NCI-H146 treated with DMSO at 0.1 percent for 48 hours (cell line): Measurements from ENCODE around the gene C8A.

ENCODE experiments used
- DNase-seq: peaks from one replicate; lab custom pipeline; 2025; ENCODE audit not compliant: unreplicated experiment; lab: John Stamatoyannopoulos, UW

Gene C8A

DNA sequence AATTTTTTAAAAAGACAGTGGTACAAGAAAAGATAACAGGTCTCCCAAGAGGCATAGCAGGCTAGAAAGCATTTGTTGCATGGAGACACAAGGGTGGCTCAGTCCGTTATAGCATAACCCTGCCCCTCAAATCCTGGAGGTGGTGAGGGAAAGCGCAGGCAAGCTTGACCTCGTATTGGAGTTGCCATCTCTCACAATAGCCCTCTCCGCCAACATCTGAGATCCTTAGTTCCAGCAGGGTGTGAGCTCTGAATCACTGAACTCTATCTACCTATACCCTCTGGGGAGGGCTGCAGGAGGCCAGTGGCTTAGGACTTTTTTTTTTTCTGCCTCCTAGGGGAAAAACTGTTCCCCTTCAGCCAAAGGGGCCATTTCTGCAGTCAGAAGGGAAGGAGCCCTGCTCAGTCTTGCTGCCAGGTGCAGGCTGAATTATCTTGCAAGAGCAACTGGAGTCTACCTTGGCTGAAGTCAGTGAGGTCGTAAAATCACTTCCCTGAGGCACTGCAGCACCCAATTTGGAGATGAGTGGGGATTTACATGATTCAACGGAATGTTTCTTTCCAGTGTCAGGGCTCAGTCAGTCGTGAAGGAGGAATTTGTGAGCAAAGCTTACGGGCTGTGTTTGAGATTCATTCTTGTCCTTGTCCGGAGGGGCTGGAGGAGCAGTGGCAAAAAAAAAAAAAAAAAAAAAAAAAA lies 17.2 kb upstream of the C8A start:
- DNase-seq = no peak

DNA sequence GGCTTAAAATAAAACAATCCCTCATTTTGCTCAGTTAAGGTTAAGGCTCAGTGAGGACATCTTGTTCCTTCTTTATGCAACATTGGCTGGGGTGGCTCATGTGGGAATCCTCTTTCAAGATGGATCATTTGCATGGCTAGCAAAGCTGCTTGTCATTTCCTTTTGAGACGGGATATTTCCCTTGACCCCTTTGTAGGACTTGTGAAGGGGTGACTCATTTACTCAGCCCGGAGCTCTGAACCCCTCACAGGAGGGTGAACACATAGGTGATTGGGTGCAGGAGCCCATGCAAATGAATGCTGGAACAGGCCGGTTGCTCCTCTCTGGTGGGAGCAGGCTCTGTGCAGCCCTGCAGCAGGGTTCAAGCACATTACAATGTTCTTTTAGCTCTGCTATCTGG lies 15.8 kb upstream of the C8A start:
- DNase-seq = no peak

DNA sequence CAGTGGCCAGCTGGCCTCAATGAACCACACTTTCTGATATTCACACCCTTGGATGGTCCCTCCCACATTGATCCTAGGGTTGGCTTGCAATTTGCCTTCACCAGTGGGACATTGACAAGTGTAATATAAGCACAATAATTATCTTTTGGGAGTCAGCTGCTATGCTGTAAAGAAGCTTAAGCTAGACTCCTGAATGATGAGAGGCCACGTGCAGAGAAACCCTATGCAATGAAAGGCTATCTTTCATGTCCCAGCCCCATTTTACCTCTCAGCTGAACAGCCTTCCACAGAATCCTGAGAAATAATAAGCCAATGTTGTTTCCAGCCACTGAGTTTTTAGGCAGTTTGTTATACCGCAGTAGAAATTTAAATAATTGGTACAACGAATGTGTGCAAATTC lies 11.1 kb upstream of the C8A start:
- DNase-seq = no peak

DNA sequence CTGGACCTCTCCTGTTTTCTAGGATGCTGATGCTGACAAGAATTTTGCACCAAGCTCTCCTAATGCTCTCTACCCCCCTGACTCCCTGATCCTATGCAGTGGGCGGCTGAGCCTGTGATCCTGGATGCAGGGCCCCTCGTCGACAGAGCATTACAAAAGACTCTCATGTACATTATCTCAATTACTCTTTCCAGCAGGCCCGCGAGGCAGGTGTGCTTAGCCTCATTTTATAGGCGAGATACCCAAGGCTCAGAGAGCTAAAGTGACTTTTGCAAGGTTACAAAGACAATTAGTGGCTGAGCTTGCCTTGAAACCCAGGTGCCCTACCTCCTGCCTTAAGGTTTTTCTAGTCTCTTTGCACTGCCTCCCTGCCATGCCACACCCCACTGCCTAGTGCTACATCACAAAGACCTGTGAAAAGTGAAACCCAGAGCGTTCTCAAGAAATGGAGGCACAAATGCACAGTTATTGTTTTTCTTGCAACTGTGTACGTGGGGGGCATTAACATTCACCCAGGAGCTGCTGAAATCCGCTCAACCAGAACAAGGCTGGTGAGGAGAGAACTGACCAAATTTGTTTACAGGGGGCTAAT lies 10.0 kb upstream of the C8A start:
- no peak for DNase-seq

DNA sequence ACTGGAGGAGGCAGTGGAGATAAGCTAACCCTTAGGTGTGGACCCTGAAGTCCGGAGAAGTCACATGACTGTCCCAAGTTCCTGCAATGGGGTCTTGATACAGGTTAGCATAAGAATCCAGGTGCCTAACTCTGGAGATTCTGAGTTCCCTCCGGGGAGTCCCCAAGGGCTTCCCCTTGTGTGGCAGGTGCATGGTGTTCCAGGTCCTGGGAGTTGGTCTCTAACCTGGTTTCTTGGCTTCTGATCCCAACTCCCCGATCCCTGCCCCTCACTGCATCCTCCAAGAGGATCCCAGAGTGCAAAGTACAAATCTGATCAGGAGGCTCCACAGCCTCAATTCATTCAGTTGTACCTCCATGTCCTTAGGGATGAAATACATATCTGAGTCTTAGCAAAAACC lies 9.3 kb upstream of the C8A start:
- DNase-seq = no peak

DNA sequence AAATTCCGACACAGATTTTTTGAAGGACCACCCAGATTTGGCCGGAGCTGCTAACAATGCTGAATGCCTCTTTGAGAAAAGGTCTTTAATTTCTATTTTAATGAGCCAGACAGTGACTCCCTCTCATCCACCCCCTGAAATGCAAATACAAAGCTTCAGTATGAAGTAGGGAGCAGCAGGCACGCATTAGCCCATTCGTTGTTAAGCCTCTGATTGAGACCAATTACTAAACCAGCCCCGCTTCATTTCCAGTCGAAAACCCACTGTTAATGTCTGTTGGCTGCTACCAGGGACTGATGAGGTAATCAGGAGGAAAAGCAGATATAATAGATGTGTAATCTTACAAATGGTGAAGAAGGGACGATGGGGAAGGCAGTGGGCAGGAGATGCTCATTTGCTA lies 4.8 kb upstream of the C8A start:
- no peak for DNase-seq

DNA sequence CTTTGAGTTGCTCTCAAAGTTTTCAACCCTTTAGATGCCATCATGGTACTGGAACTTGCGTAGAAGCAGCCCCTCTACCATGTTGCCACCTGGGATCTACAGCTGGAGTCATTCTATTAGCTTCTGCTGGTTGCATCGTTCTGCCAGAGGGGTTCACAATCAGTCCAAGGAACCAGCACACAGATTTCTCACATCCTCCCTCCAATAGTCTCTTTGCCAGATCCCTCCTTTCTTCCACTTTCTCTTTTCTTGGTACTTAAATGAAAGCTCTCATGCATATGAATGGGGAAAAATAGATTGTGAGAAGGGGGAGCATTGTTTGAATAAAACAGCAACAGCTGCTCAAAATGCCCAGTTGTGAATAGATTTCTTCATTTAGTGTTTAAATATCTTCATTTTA lies 4.2 kb upstream of the C8A start:
- DNase-seq = no peak

DNA sequence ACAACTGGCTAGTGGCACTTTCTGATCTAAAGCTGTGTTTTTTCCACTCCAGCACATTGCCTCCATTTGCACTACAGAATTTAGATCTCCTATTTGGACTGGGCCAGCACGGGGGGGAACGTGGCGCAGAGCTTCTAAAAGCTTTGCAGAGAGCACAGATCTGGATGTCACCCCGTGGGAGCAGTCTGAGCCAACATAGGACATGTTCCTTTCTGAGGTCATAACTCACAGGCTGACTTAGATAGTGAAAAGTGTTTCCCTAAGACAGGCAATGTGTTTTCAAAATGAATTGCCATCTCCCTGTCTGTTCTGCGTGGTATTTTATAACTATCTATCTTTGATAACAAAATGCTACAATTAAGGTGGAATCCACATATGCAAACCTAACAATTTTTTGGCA lies 3.7 kb upstream of the C8A start:
- no peak for DNase-seq

DNA sequence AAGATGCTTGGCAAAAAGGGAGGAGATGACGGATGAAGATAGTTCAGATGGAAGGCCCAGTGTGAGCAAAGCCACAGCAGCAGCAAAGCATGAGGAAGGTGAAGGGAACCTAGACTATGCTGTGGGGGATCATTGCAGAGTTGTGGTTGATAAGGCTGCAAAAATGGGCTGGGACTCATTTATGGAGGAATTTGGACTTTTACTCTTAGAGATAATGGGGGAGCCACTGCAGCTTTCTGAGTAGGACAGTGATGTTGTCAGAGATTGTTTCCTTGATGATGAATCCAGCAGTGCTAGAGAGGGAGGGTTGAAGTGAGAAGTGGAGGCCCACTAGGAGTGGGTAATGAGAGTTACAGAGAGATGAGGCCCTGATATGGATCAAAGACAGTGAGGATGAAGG lies 2.1 kb upstream of the C8A start:
- DNase-seq = no peak

DNA sequence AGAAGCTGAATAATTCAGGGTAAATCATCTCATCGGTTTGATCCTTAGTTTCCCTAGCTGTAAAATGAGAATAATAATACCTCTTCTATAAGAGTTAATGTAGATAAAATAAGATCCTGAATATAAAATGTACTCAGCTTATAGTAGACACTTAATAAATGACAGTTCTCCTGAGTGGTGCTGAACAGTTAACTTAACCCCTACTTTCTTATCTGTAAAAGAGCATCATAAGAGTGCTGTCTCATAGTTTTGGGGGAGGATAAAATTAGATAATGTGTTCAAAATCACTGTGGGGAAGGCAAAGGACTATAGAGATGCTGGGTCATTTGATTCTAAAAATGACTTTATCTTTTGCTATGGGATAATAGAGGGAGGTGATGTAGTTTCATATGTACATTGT lies 593 bp downstream of the C8A start:
- DNase-seq = no peak

DNA sequence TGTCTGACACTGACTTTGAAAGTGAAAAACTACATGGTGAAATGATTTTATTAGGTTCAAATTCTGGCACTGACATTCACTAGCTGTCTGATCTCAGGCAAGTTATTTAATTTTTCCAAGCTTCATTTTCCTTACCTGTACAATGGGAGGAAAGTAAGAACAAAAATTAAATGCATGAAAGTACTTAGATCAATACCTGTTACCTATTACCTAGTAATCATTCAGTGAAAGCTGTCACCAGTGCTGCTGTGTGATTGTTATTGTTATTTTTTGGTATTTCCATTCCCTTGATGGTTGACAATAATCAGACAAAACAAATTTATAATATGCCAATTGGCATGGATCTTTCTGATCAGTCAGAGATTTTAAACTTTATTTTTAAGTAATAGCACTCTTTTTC lies 1.6 kb downstream of the C8A start:
- no peak for DNase-seq

DNA sequence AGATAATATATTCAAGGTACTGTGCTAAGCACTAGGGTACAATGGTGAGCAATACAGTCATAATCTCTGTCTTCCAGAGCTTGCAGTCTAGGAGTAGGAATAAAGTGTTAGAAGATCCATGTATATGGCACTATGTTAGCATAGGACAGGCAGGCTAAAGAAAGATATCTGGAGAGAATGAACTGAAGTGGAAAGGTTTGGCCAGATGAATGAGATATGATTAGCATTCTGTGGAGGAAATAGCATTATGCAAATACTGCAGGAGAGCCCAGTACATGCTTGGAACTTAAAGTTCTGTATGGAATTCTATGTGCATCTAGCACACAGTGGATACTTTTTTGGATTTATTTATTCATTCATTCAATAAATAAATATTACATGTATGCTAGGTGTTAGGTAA lies 4.7 kb downstream of the C8A start:
- no peak for DNase-seq

DNA sequence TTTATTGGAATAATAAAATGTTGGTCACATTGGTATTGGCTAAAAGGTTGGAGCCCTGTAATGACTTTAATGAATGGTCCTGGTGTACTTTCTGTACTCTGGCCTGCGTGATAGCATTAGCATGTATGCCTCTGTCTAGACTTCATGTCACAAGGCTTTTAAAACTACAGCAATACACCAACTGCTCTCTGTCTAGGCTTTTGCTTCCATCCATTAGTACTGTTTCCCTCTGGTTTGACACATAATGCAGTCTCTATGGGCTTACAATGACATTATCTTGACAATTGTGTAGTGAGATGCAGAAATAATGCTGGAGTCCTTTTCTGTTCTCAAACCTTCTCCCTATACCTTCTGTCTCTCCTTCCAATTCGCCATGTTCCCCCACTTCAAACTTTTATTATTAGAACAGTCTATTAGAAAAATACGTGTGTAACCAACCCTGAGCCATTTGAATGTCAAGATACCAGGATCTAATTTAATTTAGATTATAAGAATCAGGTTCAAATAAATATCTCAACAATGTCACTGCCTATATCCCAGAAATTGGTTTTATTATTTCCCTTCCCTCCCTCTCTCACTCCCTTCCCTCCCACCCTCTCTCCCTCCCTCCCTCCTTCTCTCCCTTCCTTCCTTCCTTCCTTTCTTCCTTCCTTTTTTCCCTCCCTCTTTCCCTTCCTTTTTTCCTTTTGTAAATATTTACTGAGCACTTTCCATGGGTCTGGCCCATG lies 8.8 kb downstream of the C8A start:
- DNase-seq = no peak

DNA sequence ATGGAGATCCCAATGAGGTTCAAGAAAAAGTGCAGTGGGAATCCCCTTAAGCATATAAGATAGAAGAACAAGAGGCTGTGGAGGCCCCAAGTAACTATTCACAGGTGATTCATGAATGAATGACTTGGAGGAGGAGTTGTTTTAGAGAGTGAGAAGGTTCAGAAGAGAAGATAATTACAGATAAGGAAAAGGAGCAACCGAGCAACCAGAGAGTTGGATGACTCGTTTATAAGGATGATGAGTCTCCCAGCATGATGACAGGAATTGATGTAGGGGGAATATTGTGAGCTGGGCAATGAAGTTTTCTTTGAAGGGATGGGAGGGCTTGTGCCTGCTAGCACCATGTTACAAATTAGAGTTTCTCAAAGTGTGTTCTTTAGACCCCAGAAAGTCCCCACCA lies 9.8 kb downstream of the C8A start:
- DNase-seq = no peak

DNA sequence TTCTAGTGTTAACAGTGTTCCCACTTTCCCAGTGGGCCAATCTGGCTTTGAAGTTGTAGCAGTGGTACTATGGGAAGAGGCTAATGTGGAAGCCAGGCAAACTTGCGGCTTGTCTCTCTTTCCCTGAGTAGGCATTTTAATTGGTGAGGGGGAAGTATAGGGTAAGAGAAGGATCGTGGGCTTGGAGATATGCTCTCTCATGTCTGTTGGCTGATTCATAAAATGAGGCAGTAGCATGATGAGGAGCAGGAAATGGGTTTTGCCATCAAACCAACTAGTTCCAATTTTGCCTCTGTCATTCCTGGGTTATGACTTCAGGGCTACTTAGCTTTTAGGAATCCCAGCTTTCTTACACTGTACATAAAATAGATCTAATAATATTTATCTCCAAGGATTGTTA lies 12.1 kb downstream of the C8A start:
- DNase-seq = no peak

DNA sequence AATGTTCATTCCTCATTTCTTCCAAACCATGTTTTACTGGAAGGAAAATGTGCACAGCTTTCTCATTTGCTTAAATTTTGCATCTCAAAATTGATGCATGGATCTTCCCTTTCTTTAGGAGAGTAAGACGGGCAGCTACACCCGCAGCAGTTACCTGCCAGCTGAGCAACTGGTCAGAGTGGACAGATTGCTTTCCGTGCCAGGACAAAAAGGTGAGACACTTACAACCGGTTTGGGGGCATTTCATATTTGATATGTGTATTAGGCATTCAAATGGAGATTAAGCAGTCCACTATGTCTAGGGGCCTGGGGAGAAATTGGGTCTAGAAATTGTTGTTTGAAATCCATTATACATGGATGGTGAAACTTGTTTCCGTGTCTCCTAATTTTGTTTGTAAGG lies 12.9 kb downstream of the C8A start:
- no peak for DNase-seq

DNA sequence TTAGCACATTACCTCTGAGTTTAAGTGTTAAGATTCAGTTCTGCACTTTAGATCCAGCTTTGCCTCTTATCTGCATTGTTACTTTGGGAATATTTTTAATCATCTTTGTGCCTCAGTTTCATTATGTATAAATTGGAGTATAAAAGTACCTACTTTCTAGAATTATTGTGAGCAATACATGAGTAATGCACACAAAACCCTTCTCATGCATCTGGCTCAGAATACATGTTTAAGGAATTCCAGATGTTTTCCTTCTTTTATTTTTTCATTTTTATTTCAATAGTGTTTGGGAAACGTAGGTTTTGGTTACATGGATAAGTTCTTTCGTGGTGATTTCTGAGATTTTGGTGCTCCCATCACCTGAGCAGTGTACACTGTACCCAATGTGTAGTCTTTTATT lies 14.2 kb downstream of the C8A start:
- DNase-seq = no peak

DNA sequence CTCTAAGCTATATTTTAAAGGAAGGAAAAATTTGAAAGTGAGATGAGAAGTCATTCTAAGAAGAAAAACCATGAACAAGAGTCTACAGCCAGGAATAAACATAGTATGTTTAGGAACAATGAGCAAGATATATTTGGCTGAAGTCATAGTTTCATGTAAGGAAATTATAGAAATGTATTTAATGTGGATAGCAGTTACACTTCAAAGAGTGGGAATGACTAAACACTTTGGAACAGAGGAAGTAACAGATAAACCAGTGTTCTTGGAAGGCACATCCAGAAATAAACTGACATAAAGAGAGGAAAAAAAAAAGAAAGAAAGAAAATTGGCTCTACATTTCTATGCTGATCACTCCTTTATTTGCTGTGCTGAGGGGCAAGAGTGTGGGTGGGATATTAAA lies 18.0 kb downstream of the C8A start:
- DNase-seq = no peak

DNA sequence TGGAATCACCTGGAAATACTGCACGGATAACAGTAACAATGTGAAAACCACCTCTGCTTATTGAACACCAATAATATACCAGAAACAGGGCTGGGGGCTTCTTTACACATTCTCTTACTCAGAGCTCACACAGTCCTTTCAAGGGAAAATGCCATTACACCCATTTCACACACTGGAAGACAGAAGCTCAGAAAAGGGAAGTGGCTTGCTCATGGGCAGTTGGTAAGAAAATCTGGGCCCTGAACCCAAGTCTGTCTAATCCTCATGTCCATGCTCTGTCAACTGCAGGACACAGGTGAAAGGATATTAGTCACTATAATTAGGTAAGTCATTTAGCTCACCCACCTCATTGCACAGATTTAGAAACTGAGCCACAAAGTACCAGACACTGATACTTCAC lies 18.6 kb downstream of the C8A start:
- no peak for DNase-seq

DNA sequence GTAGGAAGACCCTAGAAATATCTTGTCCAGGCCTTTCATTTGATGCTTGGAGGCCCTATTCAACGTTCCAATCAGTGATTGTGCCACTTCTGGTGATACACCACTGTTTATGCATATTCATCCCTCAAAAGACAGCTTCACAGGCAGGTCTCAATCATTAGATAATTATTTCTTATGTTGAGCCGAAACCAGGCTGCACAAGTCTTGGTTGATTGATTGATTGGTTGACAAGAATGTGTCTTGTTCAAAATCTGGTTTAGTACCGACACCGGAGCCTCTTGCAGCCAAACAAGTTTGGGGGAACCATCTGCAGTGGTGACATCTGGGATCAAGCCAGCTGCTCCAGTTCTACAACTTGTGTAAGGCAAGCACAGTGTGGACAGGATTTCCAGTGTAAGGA lies 20.1 kb downstream of the C8A start:
- no peak for DNase-seq

DNA sequence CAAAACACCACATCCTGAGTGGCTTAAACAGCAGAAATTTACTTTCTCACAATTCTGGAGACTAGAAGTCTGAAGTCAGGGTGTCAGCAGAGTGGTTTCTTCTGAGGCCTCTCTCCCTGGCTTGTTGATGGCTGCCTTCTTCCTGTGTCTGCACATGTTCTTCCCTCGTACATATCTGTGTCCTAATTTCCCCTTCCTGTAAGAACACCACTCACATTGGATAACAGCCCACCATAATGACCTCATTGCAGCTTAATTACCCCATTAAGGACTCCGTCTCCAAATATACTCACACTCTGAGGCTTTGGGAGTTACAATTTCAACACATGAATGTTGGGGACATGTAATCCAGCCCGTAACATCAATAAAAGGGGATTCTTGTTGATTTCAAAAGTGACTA lies 23.4 kb downstream of the C8A start:
- DNase-seq = no peak

DNA sequence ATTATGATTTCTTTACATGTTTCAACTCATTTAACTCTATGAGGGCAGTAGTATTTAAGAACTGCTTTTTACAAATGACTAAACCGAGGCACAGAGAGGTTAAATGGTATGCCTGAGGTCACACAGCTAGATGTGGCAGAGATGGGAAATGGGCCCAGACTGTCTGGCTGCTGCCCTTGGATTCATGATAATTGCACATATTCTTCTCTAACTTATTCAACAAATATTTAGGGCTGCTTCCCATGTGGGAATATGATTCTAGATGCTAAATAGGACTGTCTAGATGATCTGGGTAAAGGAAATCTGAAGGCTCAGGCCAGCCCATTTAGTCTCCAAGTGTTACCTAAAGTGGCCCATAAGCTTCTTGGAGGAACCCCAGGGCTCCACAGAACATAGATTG lies 26.2 kb downstream of the C8A start:
- no peak for DNase-seq

DNA sequence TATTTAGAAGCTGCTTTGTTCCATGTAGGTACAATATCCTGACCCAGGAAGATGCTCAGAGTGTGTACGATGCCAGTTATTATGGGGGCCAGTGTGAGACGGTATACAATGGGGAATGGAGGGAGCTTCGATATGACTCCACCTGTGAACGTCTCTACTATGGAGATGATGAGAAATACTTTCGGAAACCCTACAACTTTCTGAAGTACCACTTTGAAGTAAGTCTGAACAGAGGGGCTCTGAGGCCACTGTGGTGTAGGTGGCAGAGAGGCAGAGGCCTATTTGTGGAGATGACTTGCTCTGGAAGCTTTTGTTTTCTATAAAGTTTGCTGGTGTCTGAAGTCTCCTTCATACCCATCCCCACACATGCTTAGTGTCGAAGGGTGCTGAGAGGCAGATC lies 26.8 kb downstream of the C8A start:
- DNase-seq = no peak
